ENCODE measurements around the gene SOST. TPM values are rescaled to one million over a fixed set of nuclear protein-coding genes. Genes with fewer than 3 reads are reported as not detected.

The SOST gene
- polyA plus RNA-seq, 1 of the 3 experiments (the other 2 are of a cell fraction): not detected

- POLR2A ChIA-PET: interaction anchor here (0.6 to 1.0 kb wide), 5 partner anchors 8 to 236 kb away, joined by 3 to 4 read pairs (median 3); partner anchors contain the start of genes CD300LG and TMEM101
- 1% methylated on average over 19 of the region's 100 CpGs for WGBS (ENCODE audit: low lambda C conversion rate)
- TF ChIP-seq NRF1 (IDR thresholded peaks at IDR 0.05; ENCODE audit: low read depth, low read length): no peak
- TF ChIP-seq, protein P1, sequence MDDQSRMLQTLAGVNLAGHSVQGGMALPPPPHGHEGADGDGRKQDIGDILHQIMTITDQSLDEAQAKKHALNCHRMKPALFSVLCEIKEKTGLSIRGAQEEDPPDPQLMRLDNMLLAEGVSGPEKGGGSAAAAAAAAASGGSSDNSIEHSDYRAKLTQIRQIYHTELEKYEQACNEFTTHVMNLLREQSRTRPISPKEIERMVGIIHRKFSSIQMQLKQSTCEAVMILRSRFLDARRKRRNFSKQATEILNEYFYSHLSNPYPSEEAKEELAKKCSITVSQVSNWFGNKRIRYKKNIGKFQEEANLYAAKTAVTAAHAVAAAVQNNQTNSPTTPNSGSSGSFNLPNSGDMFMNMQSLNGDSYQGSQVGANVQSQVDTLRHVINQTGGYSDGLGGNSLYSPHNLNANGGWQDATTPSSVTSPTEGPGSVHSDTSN (IDR thresholded peaks at IDR 0.05): peak; percentile 30; the same call in 1 of the 2 replicates
- 0 out of 2 replicates have a peak, but pooled peaks have one; percentile 40 for TF ChIP-seq YY1 (IDR thresholded peaks at IDR 0.05; ENCODE audit: low read depth)
- TF ChIP-seq, protein P2, sequence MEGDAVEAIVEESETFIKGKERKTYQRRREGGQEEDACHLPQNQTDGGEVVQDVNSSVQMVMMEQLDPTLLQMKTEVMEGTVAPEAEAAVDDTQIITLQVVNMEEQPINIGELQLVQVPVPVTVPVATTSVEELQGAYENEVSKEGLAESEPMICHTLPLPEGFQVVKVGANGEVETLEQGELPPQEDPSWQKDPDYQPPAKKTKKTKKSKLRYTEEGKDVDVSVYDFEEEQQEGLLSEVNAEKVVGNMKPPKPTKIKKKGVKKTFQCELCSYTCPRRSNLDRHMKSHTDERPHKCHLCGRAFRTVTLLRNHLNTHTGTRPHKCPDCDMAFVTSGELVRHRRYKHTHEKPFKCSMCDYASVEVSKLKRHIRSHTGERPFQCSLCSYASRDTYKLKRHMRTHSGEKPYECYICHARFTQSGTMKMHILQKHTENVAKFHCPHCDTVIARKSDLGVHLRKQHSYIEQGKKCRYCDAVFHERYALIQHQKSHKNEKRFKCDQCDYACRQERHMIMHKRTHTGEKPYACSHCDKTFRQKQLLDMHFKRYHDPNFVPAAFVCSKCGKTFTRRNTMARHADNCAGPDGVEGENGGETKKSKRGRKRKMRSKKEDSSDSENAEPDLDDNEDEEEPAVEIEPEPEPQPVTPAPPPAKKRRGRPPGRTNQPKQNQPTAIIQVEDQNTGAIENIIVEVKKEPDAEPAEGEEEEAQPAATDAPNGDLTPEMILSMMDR (IDR thresholded peaks at IDR 0.05): no peak
- TF ChIP-seq, protein P3, sequence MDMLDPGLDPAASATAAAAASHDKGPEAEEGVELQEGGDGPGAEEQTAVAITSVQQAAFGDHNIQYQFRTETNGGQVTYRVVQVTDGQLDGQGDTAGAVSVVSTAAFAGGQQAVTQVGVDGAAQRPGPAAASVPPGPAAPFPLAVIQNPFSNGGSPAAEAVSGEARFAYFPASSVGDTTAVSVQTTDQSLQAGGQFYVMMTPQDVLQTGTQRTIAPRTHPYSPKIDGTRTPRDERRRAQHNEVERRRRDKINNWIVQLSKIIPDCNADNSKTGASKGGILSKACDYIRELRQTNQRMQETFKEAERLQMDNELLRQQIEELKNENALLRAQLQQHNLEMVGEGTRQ (IDR thresholded peaks at IDR 0.05; ENCODE audit: borderline replicate concordance, low read depth, low read length): peak; percentile 67
- no peak for TF ChIP-seq SMC3 (IDR thresholded peaks at IDR 0.05; ENCODE audit: low read depth, low read length)
- TF ChIP-seq POLR2AphosphoS5 (IDR thresholded peaks at IDR 0.05; ENCODE audit: low read depth, low read length): peak; percentile 80
- TF ChIP-seq, protein P4, sequence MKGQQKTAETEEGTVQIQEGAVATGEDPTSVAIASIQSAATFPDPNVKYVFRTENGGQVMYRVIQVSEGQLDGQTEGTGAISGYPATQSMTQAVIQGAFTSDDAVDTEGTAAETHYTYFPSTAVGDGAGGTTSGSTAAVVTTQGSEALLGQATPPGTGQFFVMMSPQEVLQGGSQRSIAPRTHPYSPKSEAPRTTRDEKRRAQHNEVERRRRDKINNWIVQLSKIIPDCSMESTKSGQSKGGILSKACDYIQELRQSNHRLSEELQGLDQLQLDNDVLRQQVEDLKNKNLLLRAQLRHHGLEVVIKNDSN (IDR thresholded peaks at IDR 0.05; ENCODE audit: borderline replicate concordance, low read depth): peak; percentile 93
- TF ChIP-seq MXI1 (IDR thresholded peaks at IDR 0.05; ENCODE audit: low read depth, low read length): peak; percentile 83
- 0 out of 2 replicates have a peak, but pooled peaks have one; percentile 45 for TF ChIP-seq TEAD4 (IDR thresholded peaks at IDR 0.05; ENCODE audit: borderline replicate concordance, insufficient read depth)
- peak; percentile 69 for TF ChIP-seq CHD2 (IDR thresholded peaks at IDR 0.05; ENCODE audit: low read length, partially characterized antibody)
- peak; percentile 58; the same call in 1 of the 2 replicates for TF ChIP-seq TAF1 (IDR thresholded peaks at IDR 0.05; ENCODE audit: borderline replicate concordance, low read depth, low read length)
- TF ChIP-seq REST (IDR thresholded peaks at IDR 0.05; ENCODE audit: low read depth, low read length): no peak
- TF ChIP-seq RFX5 (IDR thresholded peaks at IDR 0.05; ENCODE audit: low read length): peak; percentile 88
- TF ChIP-seq ELF1 (IDR thresholded peaks at IDR 0.05): no peak
- TF ChIP-seq RCOR1 (IDR thresholded peaks at IDR 0.05; ENCODE audit: low read length): no peak
- TF ChIP-seq GATA2 (CRISPR knock-in tag; IDR thresholded peaks at IDR 0.05): no peak
- TF ChIP-seq FOXM1 (IDR thresholded peaks at IDR 0.05; ENCODE audit: low read depth): no peak
- peak; percentile 45 for TF ChIP-seq MAX (IDR thresholded peaks at IDR 0.05; ENCODE audit: low read depth)
- no peak for TF ChIP-seq RAD21 (IDR thresholded peaks at IDR 0.05; ENCODE audit: low read length)
- TF ChIP-seq, protein P5, sequence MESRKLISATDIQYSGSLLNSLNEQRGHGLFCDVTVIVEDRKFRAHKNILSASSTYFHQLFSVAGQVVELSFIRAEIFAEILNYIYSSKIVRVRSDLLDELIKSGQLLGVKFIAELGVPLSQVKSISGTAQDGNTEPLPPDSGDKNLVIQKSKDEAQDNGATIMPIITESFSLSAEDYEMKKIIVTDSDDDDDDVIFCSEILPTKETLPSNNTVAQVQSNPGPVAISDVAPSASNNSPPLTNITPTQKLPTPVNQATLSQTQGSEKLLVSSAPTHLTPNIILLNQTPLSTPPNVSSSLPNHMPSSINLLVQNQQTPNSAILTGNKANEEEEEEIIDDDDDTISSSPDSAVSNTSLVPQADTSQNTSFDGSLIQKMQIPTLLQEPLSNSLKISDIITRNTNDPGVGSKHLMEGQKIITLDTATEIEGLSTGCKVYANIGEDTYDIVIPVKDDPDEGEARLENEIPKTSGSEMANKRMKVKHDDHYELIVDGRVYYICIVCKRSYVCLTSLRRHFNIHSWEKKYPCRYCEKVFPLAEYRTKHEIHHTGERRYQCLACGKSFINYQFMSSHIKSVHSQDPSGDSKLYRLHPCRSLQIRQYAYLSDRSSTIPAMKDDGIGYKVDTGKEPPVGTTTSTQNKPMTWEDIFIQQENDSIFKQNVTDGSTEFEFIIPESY (IDR thresholded peaks at IDR 0.05; ENCODE audit: borderline replicate concordance, low read depth): no peak
Observed at GRCh38 chr17:43778337-43779144, 19.9 kb upstream of the SOST start, which contains the start of gene DUSP3. TSS of gene DUSP3 (minus strand) at chr17:43778977. CDS start at chr17:43778924, 53 bp downstream.

More at GRCh38 chr17:43778337-43779144, 19.9 kb upstream of the SOST start, which contains the start of gene DUSP3:
- Histone ChIP-seq H3K4me2 (peak within 1 kb of the TSS; percentile 99), H4K20me1 (ENCODE audit: insufficient read depth) (peaks cover 15% of the 10 kb centered on the region), H3K9ac (peak within 1 kb of the TSS; percentile 100), H3K4me1 (ENCODE audit: control insufficient read depth in 1 of 2, insufficient read depth in 2 of 2, low read depth in 1 of 2, low read length in 1 of 2) (peaks cover 8% of the 10 kb centered on the region in 2 experiments; a peak in 1 of 4 replicates), H3K9me3 (no peaks in the 10 kb centered on the region), H3K79me2 (ENCODE audit: insufficient read depth) (peaks cover 45% of the 10 kb centered on the region), H2AFZ (ENCODE audit: low read depth) (peak within 1 kb of the TSS; percentile 89), H3K27me3 (ENCODE audit: insufficient read depth) (no peaks in the 10 kb centered on the region), H3K36me3 (replicated peaks in 1 of 2; ENCODE audit: control insufficient read depth in 1 of 2, insufficient read depth in 2 of 2, low read length in 1 of 2) (peaks cover 13 to 27% of the 10 kb centered on the region in 2 experiments), H3K9me2 (no peaks in the 10 kb centered on the region), H3F3A (replicated peaks; ENCODE audit: insufficient read depth) (peaks cover 2% of the 10 kb centered on the region), H3K4me3 (ENCODE audit: low read depth in 2 of 2, low read length in 1 of 2) (peak within 1 kb of the TSS; percentile 77 to 84), H3K27ac (ENCODE audit: low read depth in 2 of 2, low read length in 1 of 2) (peak within 1 kb of the TSS; percentile 90 to 95)
- peak; percentile 97 for DNase-seq
- CTCF ChIA-PET: interaction anchor here (0.7 to 6.2 kb wide), 7 partner anchors 10 to 84 kb away, joined by 3 to 59 read pairs (median 12); partner anchors contain the start of gene CD300LG
